ELR (cell line): ENCODE data around the gene PPFIA1.
"Not testable (repeated sequence)": the region's sequence is repeated elsewhere in the genome, so short reads cannot be mapped to it uniquely, and the experiment has no call there.

Source experiments
- DNase-seq: peaks from one replicate; pipeline ENCODE4 v3.0.0-alpha.2; 2015; ENCODE audit warnings: low read depth

PPFIA1 gene

DNA sequence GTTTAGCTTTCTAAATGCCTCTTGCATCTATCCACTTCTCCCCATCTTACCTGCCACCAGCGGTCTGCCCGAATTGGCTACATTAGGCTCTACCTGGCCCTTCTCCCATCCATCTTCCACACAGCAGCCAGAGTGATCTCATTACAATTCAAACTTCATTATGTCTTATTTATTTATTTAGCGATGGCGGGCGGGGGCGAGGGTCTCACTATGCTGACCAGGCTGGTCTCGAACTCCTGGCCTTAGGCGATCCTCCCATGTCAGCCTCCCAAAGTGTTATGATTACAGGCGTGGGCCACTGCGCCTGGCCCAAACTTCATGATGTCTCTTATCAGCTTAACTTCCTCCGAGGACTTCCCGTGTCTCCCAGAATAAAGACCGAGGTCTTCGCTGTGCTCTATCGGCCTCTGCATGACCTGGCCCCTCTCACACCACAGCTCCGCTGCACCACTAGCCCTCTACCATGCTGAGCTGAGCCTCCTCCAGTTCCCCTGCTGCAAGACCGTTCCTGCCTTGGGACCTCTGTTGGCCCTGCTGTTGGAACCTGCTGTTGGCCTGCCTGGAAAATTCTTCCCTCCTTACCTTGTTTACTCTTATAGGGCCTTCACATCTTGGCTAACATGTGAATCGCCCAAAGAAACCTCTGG is 127.0 kb downstream of the PPFIA1 start:
- peak; percentile 45 for DNase-seq

DNA sequence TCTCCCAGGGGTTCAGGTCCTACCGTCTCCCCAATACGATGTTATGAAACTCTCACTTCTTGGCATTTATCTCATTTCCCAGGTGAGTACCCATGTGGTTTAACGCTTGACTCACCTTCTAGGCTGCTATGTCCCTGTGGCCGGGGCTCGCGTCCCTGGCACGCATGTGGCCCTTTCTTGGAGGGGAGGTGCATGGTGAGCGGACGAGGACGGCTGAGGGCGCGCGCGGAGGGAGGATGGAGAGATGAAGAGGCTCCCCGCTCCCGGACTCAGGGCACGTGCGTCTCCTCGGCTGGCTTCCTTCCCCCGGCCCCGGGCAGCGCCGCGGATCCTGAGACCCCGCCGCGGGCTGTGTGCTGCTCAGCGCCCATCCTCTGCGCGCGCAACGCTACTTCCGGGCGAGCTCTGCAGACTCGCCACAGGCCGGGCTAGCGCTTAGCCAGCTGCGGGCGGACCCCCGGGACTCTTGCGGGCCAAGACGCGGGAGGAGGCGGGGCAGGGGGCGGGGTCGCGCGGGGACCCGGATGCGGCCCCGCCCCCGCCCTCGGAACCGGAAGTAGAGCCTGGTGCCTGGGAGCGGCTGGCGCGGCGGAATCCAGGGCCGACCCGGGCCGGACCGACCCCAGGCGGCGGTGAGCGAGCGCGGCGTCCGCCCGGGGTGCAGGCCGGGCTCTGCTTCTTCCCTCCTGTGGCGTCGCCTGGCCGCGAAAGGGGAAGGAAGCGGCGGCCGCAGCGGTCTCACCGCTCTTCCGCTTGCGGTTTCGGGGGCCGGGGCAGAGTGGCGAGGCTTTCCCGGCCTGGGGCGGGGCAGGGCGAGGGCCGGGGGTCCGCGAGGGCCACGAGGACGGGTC is 127.7 kb downstream of the PPFIA1 start, which contains the start of gene CTTN:
Gene CTTN (plus strand): TSS at position 547 of the 851 bp plus-strand sequence. CDS start 8,769 bp downstream, outside the sequence.
- peak; percentile 87 for DNase-seq

GRCh38 chr11:70398834-70399680 is 128.6 kb downstream of the PPFIA1 start:
- DNase-seq = no peak

DNA sequence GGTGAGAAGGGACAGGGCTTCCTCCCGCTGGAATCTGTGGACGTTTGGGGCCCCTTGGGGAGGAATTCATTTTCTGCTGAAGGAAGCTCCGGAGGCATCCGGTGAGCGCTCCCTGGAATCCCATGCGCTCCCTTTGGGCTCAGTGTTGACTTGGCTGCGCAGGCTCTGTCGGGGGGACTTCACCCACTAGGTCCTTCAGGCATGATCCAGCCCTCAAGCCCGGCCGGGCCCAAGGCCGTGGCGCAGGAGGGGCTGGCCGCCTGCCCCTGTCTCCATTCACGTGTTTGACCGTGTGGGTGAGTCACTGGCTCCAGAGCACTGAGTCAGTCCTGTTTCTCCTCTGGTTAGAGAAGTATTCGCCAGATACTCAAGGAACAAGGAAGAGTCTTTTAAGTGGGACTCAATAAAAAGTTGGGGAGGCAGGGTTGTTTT is 129.2 kb downstream of the PPFIA1 start:
- DNase-seq = peak; percentile 97

- no peak for DNase-seq
Observed at GRCh38 chr11:70400643-70401042, 130.2 kb downstream of the PPFIA1 start.

GRCh38 chr11:70402016-70402415 is 131.5 kb downstream of the PPFIA1 start:
- no peak for DNase-seq

- no peak for DNase-seq
Observed at GRCh38 chr11:70402685-70403084, 132.2 kb downstream of the PPFIA1 start.

GRCh38 chr11:70404244-70404643 is 133.8 kb downstream of the PPFIA1 start:
- no peak for DNase-seq

DNA sequence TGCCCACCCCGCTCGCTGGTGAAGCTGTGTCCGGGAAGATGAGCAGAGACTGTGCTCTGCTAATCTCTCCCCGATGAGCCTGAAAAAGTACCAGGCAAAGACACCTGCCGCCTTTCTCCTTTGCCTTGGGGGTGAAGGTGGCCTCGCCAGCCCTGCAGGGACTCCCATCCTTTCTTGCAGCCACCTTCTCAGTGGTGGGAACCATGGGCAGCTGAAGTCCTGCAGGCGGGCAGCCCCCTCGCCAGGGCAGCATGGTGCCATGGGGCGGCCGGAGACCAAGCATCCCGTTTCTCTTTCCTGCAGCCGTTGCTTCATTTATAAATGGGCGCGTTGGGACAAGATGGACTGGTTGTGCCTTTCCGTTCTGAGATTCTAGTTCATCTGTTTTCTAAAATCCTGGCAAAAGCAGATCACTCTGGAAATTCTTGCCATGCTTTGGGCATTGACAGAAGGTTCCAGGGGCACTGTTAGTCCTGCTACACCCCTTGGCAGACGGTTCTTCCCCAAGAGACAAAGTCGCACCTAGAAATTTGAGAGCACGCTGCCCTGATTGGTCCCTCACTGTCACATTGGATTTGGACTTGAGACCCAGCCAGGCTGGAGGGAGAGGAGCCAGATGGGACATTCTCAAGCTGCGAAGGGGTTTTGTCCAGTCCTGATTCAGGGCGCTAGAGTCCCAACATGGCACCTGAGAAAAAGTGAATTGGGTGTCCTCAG is 135.3 kb downstream of the PPFIA1 start:
- no peak for DNase-seq

DNA sequence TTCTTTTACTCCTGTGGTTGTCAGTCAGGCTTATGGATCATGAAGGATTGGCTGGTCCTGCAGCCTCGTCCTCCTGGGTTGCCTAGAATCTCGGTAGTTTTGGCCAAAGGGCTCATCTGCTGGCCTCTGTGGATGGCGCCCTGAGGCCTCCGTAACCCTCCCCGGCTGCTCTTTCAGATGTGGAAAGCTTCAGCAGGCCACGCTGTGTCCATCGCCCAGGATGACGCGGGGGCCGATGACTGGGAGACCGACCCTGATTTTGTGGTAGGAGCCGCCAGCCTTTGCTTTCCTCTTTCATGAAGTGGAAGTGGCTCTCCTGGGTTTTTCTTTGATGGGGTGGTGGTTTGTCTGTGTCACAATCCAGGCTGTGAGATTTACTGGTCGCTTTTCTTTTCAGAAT is 136.6 kb downstream of the PPFIA1 start:
- no peak for DNase-seq

DNA sequence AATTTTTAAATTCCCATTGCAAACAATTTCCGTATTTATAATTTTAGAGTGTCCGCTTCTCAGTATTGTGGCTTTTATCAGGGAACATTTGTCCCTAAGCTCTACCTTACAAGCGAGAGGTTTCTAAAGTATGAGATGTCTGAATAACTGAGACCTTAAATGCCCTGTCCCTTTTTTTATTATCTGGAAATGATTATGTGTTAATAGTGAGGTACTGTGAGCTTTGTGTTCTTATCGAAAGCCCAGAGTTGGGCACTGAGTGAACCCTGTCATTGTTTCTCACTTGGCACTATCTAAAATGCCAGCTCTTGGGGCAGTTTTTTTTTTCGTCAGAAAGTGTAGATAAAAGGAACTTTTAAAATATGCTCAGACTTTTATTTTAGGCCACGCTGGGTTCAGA is 137.3 kb downstream of the PPFIA1 start:
- no peak for DNase-seq

DNA sequence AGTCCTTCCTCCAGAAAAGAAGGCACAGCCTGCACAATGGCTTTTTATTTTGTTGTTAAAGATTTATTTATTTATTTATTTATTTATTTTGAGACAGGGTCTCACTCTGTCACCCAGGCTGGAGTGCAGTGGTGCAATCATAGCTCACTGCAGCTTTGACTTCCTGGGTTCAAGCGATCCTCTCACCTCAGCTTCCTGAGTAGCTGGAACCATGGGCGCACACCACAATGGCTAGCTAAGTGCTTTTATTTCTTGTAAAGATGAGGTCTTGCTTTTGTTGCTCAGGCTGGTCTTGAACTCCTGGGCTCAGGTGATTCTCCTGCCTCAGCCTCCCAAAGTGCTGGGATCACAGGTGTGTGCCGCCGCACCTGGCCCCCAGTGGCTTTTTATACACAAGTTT is 137.8 kb downstream of the PPFIA1 start:
- not testable (repeated sequence) for DNase-seq

GRCh38 chr11:70409437-70409836 is 138.9 kb downstream of the PPFIA1 start:
- no peak for DNase-seq

DNA sequence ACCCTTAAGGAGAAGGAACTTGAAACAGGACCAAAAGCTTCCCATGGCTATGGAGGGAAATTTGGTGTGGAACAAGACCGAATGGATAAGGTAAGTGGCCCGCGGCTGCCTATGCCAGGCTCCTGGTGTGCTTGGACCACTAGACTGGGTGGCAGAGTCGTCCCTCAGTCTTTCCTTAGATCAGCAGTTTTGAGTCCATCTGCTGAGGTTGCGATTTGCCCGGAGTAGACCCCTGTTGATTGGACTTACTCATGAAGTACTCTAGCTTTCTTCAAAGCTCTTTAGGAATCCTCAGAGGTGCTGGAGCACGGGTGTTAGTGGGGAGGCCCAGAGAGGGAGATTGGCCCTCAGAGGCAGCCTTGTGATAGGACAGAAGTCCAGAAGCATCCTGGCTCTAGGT is 139.4 kb downstream of the PPFIA1 start:
- DNase-seq = no peak

GRCh38 chr11:70410276-70411205 is 140.1 kb downstream of the PPFIA1 start:
- no peak for DNase-seq

DNA sequence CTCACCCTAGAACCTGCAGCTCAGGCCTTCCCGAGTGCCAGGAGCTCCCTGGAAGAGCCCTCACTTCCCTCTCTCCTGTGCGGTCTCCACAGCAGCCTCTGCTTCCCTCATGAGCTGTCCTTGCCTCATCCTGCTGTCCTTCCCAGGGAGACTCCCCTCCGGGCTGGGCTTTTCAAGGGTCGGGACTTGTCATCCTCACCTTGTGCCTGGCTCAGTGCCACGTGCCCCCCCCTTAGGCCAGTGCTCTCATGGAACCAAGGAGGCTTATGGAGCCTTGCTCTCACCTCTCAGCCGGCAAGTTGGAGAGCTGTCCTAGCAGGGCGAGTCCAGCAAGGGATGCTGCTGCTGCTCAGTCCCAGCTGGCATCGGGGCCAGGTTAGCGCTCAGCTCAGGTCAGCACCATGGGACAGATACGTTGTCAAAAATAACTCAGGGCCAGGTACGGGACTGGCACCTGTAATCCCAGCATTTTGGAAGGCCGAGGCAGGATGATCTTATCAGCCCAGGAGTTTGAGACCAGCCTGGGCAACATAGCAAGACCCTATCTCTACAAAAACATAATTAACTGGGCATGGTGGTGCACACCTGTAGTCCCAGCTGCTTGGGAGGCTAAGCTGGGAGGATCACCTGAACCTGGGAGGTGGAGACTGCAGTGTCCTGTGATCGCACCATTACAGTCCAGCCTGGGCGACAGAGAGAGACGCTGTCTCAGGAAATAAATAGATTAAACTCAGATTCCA is 141.4 kb downstream of the PPFIA1 start:
- no peak for DNase-seq

DNA sequence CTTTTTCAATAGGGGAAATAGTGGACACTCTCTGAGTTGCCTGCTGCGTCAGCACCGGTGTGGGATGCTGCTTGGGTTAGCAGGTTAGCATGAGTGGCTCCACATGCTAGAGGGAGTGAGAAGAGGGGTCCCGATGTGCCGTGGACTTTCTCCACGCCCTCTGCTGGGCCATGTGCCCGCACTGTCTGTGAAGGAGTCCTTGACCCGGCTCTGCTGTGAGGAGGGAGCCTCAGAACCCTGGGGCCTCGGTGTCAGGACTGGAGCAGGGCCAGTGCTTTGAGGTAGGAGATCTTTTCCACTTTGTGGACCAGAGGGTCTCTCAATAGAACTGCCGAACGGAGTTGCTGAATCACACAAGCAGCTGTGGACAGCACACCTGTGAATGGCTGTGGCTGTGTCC is 142.7 kb downstream of the PPFIA1 start:
- no peak for DNase-seq

DNA sequence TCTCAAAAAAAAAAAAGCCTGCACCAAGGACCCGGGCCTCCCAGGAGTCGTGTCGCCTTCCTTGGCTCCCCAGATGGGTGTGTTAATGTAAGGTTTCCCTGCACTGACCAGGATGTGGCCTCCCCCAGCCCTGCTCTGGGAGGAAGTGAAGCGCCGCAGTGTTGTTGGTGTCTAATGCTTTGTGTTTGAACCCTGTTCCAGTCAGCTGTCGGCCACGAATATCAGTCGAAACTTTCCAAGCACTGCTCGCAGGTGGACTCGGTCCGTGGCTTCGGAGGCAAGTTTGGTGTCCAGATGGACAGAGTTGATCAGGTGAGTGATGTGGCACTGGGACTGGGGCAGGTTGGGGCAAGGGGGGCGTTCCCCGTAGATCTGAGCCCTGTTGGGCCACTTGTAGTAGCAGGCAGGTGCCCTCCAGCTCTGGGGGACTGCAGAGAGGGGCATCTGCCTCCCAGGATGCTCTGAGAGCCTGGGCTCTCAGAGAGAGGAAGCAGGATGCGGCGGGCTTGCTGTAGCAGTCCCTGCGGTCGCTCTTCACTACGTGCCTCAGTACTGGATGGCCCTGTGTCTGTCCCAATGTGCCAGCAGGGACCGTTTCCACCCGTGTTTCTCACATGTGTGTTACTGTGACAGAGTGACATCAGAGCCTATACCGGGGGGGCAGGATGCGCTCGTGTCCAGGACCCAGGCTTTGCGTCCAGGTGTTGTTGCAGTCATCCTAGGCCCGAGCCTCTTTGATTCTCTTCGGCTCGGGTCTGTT is 144.0 kb downstream of the PPFIA1 start:
- DNase-seq = no peak

DNA sequence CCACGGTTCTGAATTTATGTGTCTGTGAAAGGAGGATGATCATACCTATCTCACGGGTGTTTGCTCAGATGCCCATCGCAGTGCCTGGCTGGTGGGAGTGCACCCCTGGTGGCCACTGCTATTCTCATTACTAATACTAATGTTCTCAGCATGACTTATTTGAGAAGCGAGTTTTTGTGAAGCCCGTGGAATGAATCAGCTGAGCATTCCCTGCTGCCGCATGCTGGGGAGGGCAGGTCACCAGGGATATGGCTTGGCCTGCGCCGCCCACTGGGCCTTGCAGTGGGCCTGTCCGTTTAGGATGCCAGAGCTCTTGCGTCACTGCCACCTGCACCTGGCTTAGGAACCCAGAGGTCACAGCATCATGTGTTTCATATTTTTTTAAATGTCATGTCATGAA is 144.7 kb downstream of the PPFIA1 start:
- DNase-seq = peak; percentile 89
